HFF-Myc (cell line): Measurements from ENCODE around the gene CAPNS2.
"Not testable (repeated sequence)": the region's sequence is repeated elsewhere in the genome, so short reads cannot be mapped to it uniquely, and the experiment has no call there.

Experiments used
- DNase-seq: peaks from one replicate; pipeline ENCODE4 v3.0.0-alpha.2; 2011; ENCODE audit warnings: low read depth; ENCODE audit errors: extremely low read depth
- H3K4me3 ChIP-seq: replicated peaks from 2 replicates; pipeline ENCODE4 v1.5.1; 2011; ENCODE audit warnings: low read depth, mild to moderate bottlenecking, control low read depth, low read length
- CTCF ChIP-seq: IDR thresholded peaks from 2 replicates; pipeline ENCODE4 v1.5.1; 2012; ENCODE audit warnings: mild to moderate bottlenecking, low read depth, low read length, control low read depth; ENCODE audit errors: missing control alignments

CAPNS2 gene

GRCh38 chr16:55592306-55592705 lies 25.8 kb downstream of the CAPNS2 start:
- DNase-seq = no peak
- no peak overlapping the region for H3K4me3 ChIP-seq
- TF ChIP-seq CTCF = no peak

- no peak for DNase-seq
These were observed 31.4 kb downstream of the CAPNS2 start for GRCh38 chr16:55597928-55598327.

DNA sequence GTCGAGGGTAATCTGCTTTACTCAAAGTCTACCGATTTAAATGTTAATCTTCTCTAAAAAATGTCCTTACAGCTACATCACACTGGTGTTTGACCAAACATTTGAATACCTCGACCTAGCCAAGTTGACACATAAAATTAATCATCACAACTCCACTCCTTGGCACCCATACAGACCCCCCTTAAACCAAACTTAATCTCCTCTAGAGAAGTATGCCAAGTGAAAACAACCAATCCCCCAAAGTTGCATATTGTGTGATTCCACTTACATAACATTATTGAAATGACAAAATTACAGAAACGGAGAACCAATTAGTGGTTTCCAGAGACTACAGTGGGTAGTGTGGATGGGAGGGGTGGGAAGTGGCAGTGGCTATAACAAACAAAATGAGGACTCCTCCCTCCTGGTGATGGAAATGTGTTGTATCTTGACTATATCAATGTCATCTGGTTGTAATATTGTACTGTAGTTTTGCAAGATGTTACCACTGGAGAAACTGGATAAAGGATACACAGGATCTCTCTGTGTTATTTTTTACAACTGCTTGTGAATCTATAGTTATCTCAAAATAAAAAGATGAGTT lies 39.4 kb downstream of the CAPNS2 start:
- no peak for DNase-seq

More at GRCh38 chr16:55597928-55598327, 31.4 kb downstream of the CAPNS2 start:
- no peak overlapping the region for H3K4me3 ChIP-seq
- TF ChIP-seq CTCF = no peak

GRCh38 chr16:55613613-55614335 lies 47.3 kb downstream of the CAPNS2 start:
- DNase-seq = no peak
- H3K4me3 ChIP-seq = no peak overlapping the region
- TF ChIP-seq CTCF = no peak

More for the DNA sequence above, 39.4 kb downstream of the CAPNS2 start:
- no peak for TF ChIP-seq CTCF
- no peak overlapping the region for H3K4me3 ChIP-seq

DNA sequence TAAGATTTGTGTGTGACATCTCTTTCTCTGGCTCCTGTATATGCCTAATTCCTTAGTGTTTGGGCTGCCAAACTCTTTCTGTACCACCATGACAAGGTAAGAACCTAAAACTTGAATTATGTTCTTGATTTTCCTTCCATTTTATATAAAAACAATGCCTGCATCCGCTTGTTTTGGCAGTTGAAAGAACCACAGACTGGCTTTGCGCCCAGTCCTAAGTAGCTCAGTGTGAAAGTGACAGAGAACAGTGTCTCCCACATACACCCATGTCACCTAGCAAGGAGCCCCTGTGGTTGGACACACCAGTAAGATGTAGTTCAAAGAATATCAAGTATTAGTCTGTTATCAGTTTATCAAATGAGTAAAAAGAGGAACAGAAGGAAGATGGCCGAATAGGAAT lies 48.6 kb downstream of the CAPNS2 start:
- TF ChIP-seq CTCF = no peak
- no peak for DNase-seq

GRCh38 chr16:55615670-55616069 lies 49.2 kb downstream of the CAPNS2 start:
- not testable (repeated sequence) for DNase-seq, H3K4me3 ChIP-seq

More for the DNA sequence above, 48.6 kb downstream of the CAPNS2 start:
- H3K4me3 ChIP-seq = no peak overlapping the region
